GM12891 (cell line): ENCODE results near the gene GLP2R.

Experiments used
- DNase-seq: peaks from one replicate; pipeline ENCODE4 v3.0.0; 2011; ENCODE audit warnings: low spot score; ENCODE audit not compliant: insufficient read length
- FAIRE-seq: peaks from 2 replicates; lab custom pipeline; 2011; peaks lifted over from hg19 to GRCh38; lab: Jason Lieb, UNC
- PAX5 ChIP-seq: IDR thresholded peaks from 2 replicates; pipeline ENCODE4 v1.6.1; 2011; ENCODE audit warnings: low read length, moderate library complexity, mild to moderate bottlenecking; ENCODE audit not compliant: insufficient read depth, severe bottlenecking
- POLR2A ChIP-seq: IDR thresholded peaks from 2 replicates; pipeline ENCODE4 v1.6.1; 2011; ENCODE audit warnings: low read depth, low read length, control low read depth
- POLR2AphosphoS5 ChIP-seq: IDR thresholded peaks from 2 replicates; pipeline ENCODE4 v1.6.1; 2011; ENCODE audit warnings: low read depth, low read length, control low read depth
- POU2F2 ChIP-seq: IDR thresholded peaks from 2 replicates; pipeline ENCODE4 v1.6.1; 2011; ENCODE audit warnings: low read depth, mild to moderate bottlenecking, control low read depth, low read length, moderate library complexity
- SPI1 ChIP-seq: IDR thresholded peaks from 2 replicates; pipeline ENCODE4 v1.6.1; 2011; ENCODE audit warnings: low read depth, low read length, control low read depth
- TAF1 ChIP-seq: IDR thresholded peaks from 2 replicates; pipeline ENCODE4 v1.6.1; 2011; ENCODE audit warnings: low read depth, low read length, control low read depth

The GLP2R gene

DNA sequence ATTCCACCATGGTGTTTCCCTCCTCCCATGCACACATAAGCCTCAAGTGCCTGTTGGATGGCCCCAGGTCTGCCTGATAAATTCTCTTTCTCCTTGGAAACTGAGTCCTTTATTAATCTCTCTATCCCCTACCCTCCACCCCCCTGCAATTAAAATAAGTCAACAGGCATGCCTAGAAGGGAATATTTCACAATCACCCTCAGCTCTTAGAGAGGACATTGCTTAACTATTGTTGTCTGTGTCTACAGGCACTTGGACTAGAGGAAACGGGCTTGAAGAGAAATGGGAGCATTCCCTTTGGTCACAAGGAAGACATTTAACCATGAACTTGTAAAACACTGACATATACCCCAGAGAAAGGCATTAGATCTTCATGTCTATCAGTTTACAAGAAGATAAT, 39.9 kb downstream of the GLP2R start:
- FAIRE-seq (no peak), DNase-seq (no peak)
- TF ChIP-seq POLR2AphosphoS5 (no peak), POLR2A (no peak)

DNA sequence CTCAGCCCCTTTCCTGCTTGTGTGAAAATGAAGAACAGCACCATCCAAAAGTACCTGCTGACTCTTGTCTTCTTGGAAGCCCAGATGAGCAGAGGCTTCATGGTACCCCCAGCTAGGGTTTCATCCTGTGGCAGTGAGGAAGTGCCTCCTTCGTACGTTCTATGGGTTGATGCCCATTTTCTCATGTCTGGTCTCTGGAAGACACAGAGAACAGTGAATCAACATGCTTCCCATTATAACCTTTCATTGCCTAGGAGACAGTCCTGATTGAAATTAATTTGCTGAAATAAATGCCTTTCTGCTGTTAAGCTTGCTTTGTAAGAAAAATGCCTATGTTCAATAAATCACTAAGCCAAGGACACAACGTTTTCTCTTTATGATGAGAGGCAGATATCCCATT, 42.8 kb downstream of the GLP2R start:
- TF ChIP-seq POU2F2 = no peak
- no peak for TF ChIP-seq PAX5
- TF ChIP-seq SPI1 = no peak
- TF ChIP-seq POLR2A = no peak
- TF ChIP-seq POLR2AphosphoS5 = no peak
- no peak for TF ChIP-seq TAF1
- DNase-seq = no peak
- FAIRE-seq = no peak

DNA sequence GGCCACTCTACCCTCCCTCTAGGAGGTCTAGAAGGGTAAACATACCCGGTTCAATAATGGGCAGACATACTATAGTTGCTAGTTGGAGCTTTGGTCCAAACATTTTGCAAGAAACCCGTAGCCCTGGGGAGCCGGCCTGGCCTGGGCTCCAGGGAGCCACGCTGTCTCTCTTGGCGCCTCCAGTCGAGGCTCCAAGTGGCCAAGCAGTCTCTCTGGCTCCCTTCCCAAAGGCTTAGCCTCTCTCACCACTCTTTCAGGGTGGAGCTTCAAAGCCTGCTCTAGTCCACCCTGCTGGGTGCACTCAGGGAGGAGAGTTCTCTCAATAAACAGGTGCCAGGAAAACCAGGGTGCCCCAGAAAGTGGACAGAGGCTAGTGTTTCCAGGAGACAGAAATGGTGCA, 47.1 kb downstream of the GLP2R start:
- no peak for FAIRE-seq
- TF ChIP-seq POLR2A (no peak), SPI1 (no peak), PAX5 (no peak), TAF1 (no peak), POU2F2 (no peak), POLR2AphosphoS5 (no peak)
- no peak for DNase-seq

DNA sequence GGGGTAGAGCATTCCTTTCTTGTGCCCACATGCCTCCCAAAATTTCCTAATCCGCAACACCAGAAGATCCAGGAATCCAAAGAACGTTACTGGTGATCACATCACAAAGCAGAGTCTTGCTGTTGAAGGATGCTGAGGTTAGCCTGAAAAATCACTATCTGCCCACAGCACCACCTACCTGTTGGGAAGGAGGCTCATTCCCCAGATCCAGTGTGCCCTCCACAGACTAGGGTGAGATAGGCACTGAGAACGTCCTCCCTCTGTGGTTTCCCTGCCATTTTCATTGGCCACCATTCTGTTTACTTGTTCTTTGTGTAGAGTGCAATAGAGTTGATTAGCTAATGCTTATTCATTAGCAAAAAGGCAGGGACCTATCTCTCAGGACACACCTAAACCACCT, 49.0 kb downstream of the GLP2R start:
- TF ChIP-seq POLR2A = no peak
- no peak for TF ChIP-seq POLR2AphosphoS5
- TF ChIP-seq TAF1 = no peak
- TF ChIP-seq PAX5 = no peak
- no peak for TF ChIP-seq POU2F2
- TF ChIP-seq SPI1 = no peak
- FAIRE-seq (no peak), DNase-seq (no peak)

- FAIRE-seq = no peak
- DNase-seq = no peak
Observed at GRCh38 chr17:9875441-9875840, 49.7 kb downstream of the GLP2R start.

DNA sequence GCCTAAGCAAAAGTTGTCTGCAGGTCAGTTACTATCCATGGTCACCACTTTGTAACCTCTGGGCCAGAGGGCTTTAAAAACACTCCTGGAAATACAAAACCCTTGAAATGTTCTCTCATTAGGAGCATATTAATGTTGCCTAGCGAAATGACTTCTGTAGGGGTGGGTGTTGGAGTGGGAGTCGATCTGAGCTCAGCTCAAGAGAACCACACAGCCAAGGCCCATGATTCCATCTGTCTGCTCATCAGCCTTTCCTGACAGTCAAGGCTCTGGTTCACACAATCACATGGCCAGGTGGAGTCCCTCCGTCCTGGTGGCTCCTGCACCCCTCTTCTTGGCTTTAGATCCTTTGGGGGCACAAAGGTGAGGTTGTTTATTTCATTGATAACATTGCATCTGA, 52.6 kb downstream of the GLP2R start:
- no peak for DNase-seq
- TF ChIP-seq SPI1 = no peak
- no peak for TF ChIP-seq PAX5
- TF ChIP-seq POU2F2 = no peak
- TF ChIP-seq POLR2AphosphoS5 = no peak
- TF ChIP-seq POLR2A = no peak
- TF ChIP-seq TAF1 = no peak
- no peak for FAIRE-seq

More at GRCh38 chr17:9875441-9875840, 49.7 kb downstream of the GLP2R start:
- TF ChIP-seq TAF1 (no peak), SPI1 (no peak), POLR2A (no peak), POU2F2 (no peak), PAX5 (no peak), POLR2AphosphoS5 (no peak)

GRCh38 chr17:9878786-9879525, 53.2 kb downstream of the GLP2R start:
- DNase-seq (no peak), FAIRE-seq (no peak)
- TF ChIP-seq SPI1 = no peak
- no peak for TF ChIP-seq PAX5
- TF ChIP-seq POLR2AphosphoS5 = no peak
- no peak for TF ChIP-seq POU2F2
- no peak for TF ChIP-seq TAF1

DNA sequence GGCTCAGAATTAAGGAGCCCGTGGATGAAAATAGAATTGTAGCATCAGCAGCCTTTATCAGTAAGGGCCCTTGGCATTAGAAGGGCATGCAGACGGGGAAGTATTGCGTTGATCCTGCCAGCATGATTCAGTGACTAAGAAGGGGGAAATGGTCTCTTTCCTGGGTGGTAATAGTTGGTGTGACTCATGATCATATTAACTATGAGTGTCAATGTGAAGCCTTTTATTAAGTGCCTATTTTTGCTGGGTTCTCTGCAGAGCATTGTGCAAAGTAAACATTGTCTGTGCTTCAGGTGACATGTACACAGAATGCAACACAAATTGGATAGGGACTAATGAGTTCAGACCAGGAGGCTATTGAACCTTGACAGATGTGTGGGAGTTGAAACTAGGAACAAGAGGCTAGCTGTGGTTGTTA, 54.9 kb downstream of the GLP2R start:
- no peak for FAIRE-seq
- TF ChIP-seq SPI1 (no peak), POLR2A (no peak), TAF1 (no peak), PAX5 (no peak), POU2F2 (no peak), POLR2AphosphoS5 (no peak)
- no peak for DNase-seq

- FAIRE-seq (no peak), DNase-seq (no peak)
- TF ChIP-seq PAX5 = no peak
- TF ChIP-seq TAF1 = no peak
- no peak for TF ChIP-seq POLR2AphosphoS5
- TF ChIP-seq POU2F2 = no peak
- TF ChIP-seq SPI1 = no peak
- TF ChIP-seq POLR2A = no peak
Observed at GRCh38 chr17:9883451-9883850, 57.7 kb downstream of the GLP2R start.

DNA sequence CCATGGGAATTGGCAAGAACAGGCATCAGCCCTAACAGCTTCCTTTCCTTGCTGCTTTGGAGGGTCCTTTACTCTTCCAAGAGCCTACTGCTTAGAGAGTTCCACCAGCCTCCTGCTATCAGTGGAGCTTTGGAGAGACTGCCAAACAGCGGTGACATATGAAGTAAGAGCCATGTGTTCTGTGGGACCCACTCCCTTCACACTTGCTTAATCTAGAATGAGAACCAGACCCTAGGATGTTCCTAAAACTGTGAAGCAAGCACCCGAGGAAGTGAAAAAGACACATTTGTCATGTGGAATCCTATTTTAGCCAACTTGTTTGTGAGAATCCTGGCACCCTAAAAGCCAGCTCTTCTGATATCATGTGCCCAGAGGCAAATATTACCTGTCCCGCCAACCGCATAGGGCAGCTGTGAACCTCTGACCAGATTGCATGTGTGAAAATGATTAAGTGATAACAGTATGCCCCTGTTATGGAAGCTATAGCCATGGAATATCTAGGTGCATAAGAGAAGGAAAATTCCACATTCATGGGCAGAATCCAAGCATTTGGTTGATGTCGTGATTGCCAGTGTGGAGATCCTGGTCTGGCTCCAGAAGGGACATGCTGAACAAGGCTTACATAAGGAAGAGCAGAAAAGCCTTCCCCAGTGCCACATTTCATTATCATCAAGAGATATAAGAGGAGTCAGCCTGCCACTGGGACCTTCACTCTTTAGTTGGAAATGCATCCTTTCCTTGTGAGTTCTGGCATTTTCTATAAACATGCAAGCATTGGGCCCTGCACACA, 60.6 kb downstream of the GLP2R start:
- DNase-seq (no peak), FAIRE-seq (no peak)

More for the DNA sequence above, 60.6 kb downstream of the GLP2R start:
- TF ChIP-seq TAF1 = no peak
- TF ChIP-seq POU2F2 = no peak
